ENCODE measurements around the gene TMPRSS13.

DNA sequence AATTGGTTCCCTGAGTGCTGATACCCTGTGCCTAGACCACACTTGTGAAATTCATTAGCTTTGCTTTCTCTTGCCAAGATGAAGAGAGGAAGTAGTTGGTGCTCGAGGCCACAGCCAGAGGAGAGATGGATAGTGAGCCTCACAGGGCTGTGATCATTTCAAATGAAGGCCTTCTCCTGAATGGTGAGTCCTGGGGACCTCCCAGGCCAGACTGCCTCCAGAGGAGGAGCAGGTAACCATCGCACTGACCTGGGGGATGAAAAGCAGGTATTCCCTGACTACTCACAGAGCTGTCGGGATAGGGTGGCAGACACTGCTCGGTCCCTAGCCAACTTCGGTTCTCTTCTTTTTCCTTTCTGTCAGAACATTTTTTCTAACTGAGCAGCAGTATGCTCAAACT is 48.0 kb downstream of the TMPRSS13 start:
- TF ChIP-seq POLR2A (IDR thresholded peaks at IDR 0.05) (no peak), POLR2AphosphoS5 (IDR thresholded peaks at IDR 0.05) (no peak)

Data from gastroesophageal sphincter (tissue), 2 donors.